Stimulated activated memory B cell treated with anti-CD40 and anti-IgM and Interleukin-4, amounts not matched to agents 10 μg/mL and 1 μg/mL and 100 μg/mL, for 72 hours (primary cell): ENCODE data around the gene KIF3A.

Experiments
- ATAC-seq: fragments of 150-1000 bp; cut with Tn5 transposase; 2 replicates; pipeline ENCODE4 v1.10.0; 2021
- H3K27ac Mint-ChIP-seq: one replicate; pipeline ENCODE4 v1.8.0; 2022; ENCODE audit warnings: mild to moderate bottlenecking, mixed read lengths
- H3K27me3 Mint-ChIP-seq: one replicate; pipeline ENCODE4 v1.8.0; 2022; ENCODE audit warnings: mixed read lengths
- H3K36me3 Mint-ChIP-seq: one replicate; pipeline ENCODE4 v1.8.0; 2022; ENCODE audit warnings: mixed read lengths
- H3K4me1 Mint-ChIP-seq: one replicate; pipeline ENCODE4 v1.8.0; 2022; ENCODE audit warnings: mixed read lengths
- H3K4me3 Mint-ChIP-seq: one replicate; pipeline ENCODE4 v1.8.0; 2022; ENCODE audit warnings: mild to moderate bottlenecking, moderate library complexity, mixed read lengths
- H3K9me3 Mint-ChIP-seq: one replicate; pipeline ENCODE4 v1.8.0; 2022; ENCODE audit warnings: mixed read lengths

Gene KIF3A

DNA sequence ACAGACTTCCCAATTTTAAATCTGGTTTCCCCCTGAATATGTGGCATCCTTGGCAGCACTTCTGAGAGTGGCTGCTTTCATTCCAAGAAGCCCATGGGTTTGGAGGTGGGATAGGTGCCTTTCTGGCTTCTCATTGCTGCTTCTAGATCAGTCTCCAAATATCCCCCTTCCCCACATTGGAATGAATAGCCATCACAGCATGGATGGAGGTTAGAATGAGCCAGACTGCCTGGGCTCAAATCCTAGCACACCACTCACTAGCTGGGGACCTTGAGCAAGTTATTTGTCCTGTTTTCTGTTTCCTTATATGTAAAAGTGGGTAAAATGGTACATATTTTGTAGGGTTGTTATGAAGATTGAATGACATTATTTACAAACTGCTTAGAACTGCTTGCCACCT lies 93.2 kb downstream of the KIF3A start:
- Mint-ChIP-seq H3K9me3 (peaks cover 10% of the 10 kb centered on the region), H3K4me3 (no peak overlapping the region), H3K27ac (no peak overlapping the region), H3K36me3 (peaks cover 41% of the 10 kb centered on the region), H3K4me1 (no peaks in the 10 kb centered on the region), H3K27me3 (no peaks in the 10 kb centered on the region)
- no peak for ATAC-seq
